Frontal cortex (tissue), 4 donors: ENCODE measurements around the gene OR2AE1. TPM values are rescaled to one million over a fixed set of nuclear protein-coding genes. Genes with fewer than 3 reads are reported as not detected.

Experiments used
- DNase-seq, 2 donors: peaks; one replicate each; pipeline ENCODE4 v3.0.0; 2012; ENCODE audit warnings: low spot score in 2 of 2
- FAIRE-seq: peaks from 2 replicates; lab custom pipeline; 2012; peaks lifted over from hg19 to GRCh38; lab: Jason Lieb, UNC
- total RNA-seq: library from RNA; depleted of rRNA; stranded (reverse); fragments of >200 nt; gene quantifications from one replicate; pipeline ENCODE4 v1.2.3, GENCODE V29; 2014
- donor health status: control.
- donor health status: control.
- donor health status: control.

OR2AE1 gene
- total RNA-seq, 1 donor from 2014 or later: not detected

DNA sequence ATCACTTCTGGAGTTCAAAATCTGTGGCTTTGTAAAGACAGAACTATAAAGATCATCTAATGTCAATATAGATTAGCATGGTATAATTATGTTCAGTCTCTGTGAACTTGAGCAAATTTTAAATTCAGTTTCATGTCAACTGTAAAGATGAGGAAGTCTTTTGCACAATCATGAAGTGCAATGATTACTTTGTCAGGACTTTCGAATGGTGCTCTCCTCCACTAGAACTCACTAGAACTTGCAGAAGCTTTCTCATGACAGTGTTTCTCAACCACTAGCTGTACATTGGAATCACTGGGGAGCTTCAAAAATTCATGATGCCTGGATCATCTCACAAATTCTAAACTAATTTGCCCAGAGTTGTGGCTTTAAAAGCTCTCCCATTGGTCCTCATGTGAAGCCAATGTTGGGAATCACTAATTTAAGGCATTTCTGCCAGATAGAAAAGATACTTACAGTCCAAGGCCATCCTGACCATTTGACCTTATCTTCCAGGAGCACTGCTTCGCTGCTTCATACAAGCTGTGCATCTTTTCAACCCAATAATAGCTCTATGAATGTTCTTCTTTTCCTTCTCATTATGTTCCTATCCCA, 12.9 kb downstream of the OR2AE1 start:
- FAIRE-seq (no peak), DNase-seq (no peak)

DNA sequence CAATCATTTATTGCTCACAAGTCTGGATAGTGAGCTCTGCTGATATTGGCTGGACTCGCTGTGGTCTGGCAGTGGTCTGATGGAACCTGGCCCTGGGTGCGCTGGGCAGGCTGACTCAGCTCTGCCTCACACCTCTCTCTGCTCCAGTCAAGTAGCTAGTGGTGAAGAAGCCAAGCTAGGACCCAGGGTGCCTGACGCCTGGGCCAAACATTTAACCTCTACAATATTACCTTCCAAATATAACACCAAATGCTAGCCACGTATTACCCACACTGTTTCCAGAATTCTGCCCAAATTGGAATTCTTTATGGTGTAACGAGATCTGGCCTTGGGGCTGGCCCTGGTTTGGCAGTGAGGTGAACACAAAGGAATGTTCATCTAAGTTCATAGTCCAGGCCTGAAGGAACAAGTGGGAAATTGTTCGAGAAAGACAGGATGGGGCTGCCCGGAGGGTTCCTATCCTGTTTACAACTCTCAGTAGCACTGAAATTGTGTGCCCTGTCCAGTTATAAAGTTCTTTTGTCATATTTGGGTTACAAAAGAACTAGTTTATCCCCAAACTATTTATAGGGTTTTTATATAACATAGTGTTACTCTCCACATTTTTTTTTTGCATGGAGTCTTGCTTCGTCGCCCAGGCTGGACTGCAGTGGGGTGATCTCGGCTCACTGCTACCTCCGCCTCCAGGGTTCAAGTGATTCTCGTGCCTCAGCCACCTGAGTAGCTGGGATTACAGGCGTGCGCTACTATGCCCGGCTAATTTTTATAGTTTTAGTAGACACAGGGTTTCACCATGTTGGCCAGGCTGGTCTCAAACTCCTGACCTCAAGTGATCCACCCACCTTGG, 16.3 kb downstream of the OR2AE1 start:
- FAIRE-seq (no peak), DNase-seq (no peak)

GRCh38 chr7:99855236-99855635, 21.6 kb downstream of the OR2AE1 start:
- DNase-seq (no peak), FAIRE-seq (no peak)

- DNase-seq: no peak
- no peak for FAIRE-seq
Observed at GRCh38 chr7:99848420-99849216, 28.2 kb downstream of the OR2AE1 start.

GRCh38 chr7:99844328-99844727, 32.5 kb downstream of the OR2AE1 start:
- FAIRE-seq: no peak
- DNase-seq: no peak

DNA sequence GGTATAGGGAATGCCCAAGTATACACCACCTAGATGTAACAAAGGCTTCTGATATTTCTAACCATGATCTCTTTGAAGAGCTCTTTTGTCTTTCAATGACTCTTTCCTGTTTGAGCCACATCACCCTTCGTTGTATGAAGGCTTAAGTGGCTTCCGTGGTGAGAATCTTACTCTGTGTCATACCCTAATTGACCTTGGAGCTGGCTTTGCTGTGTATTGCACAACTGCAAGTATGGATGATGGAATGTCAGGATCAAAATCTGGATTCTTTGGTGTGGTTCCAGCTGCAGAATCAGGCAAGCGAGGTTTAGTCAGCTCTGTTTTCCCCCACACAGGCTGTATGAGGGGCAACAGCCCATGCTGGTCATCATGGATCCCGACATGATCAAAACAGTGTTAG, 33.0 kb downstream of the OR2AE1 start:
- FAIRE-seq (no peak), DNase-seq (no peak)

DNA sequence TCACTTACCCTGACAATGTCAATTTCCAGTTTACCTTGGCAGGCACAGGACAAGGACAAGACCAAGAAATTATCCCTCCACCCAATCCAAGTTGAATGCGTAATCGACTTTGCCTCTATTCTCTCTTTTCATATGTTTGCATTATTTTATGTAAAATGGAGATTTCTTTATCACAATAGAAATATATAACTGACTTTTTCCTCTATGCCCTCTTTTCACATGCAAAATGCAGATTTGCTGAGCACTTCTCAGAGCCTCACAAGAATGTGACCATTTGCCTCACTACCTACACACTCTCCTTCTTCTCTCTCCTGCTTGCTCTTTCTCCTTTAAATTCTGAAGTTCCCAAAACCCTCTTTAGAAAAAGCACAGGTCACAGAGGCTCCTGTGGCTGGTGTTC, 33.9 kb downstream of the OR2AE1 start:
- FAIRE-seq (no peak), DNase-seq (no peak)

- no peak for FAIRE-seq
- DNase-seq: no peak
Observed at GRCh38 chr7:99840136-99840869, 36.5 kb downstream of the OR2AE1 start.

DNA sequence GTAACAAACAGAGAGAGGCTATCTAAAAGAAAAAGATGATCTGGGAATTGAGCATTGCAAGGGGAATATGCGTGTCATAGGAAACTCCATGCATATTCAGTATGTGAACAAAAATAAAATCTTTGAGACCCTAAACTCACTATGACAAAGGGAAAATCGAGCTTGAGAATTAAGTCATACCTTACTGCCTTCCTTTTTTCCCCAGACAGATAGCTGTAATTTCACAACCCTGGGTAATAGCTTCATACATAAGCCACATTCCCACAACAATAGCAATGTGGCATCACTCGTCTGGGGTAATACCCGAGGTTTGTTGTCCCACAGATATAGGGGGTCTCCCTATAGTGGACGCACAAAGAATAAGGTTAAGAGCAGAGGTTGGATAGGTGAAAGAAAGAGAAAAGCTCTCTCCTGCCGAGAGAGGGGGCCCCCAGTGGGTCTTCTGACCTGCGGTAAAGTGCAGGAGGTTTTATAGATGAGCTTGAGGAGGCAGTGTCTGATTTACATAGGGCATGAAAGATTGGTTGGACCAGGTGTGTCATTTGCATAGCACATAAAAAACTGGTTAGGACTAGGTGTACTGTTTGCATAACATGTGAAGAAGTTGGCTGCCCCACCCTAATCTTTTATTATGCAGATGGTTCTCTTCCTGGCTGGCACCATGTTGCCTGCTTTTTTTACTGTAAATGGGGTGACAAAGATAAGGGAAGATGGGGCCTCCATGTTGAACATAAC, 37.4 kb downstream of the OR2AE1 start:
- FAIRE-seq: no peak
- DNase-seq: no peak

DNA sequence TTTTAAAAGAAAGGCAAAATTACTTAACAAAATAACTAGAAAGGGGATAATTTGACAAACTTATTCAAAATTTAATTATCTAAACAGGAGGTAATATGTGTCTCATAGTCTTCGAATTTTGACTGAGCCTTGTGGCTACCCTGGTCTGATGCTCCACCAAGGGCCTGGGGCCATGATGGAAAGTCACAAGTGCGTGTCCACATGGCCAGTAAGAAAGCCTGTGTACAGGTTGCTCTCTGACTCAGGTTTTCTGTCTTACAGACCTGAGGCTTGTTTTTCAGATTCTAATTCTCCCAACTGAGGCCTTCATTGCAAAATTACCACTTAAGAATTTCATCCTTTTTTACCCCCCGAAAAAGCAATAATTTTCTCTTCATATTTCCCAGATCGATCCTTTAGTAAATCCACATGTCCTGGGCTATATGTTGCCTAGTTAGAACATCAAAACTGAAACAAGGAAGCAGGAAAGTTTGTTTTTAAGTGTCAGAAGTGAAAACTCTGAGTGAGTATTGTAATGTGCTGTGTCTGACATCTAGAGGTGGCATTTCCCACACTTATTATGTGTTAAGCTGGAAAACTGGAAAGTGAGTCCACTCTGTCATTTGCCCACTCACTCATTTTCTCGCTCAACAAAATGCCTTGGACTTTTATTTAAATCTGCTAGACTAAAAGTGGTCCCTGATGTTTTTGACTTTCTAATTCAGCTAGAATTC, 39.0 kb downstream of the OR2AE1 start:
- no peak for FAIRE-seq
- DNase-seq: no peak

DNA sequence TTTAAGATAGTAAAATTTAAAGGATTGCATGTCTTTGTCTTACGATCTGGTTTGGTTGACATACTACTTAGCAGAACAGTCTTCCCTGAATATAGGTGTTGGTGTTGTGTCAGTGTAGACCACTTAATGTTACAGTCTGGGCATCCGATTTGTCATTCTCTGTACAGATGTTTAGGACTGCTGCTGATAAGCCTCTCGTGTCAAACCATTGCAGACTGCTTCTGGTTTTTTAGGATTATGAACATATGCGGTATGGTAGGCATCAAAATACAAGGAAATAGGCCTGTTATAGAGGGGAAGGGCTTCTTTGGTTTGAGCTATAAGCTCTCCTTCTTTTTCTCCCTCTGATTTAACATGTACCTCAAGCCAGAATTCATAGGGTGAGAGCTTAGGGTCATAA, 41.6 kb downstream of the OR2AE1 start:
- no peak for DNase-seq
- FAIRE-seq: no peak

DNA sequence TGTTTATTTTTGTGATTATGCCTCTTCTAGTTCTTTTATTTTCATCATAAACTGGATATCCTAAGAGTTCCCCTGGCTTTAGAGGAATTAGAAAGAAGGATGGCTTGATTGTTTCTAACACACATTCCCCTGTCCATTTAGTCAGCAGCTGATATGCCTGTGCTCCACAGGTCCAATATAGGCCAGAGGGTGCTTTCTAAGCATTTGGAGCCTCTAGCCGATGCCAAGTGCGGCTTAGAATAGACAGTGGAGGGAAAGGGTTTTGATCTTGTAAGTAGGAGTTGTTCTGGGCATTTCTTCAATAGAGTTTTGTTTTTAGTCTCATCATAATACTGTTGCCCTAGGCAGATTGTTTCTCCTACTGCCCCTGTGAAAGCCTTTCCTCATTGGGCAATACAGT, 42.5 kb downstream of the OR2AE1 start:
- FAIRE-seq (no peak), DNase-seq (no peak)

- FAIRE-seq: no peak
- no peak for DNase-seq
Observed at GRCh38 chr7:99833289-99833877, 43.5 kb downstream of the OR2AE1 start.

DNA sequence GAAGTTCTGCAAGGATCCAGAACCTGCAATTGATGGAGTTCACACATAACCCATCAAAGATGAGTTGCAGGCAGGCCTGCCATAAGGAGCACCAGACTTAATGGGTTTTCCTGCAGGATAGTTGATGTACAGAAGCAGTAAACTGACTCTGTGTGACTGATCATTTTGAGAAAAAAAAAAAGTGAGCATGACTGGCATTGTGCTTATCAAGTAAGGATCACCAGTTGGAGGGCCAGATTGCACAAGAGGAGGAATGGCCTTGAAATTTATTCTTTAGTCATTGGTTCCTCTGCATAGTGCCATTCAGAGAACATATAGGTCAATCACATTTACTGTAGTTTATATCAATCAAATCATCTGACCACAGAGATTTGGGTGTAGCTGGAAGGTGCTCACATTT, 45.2 kb downstream of the OR2AE1 start:
- FAIRE-seq (no peak), DNase-seq (no peak)

GRCh38 chr7:99829524-99830160, 47.2 kb downstream of the OR2AE1 start:
- DNase-seq (no peak), FAIRE-seq (no peak)

GRCh38 chr7:99828811-99829210, 48.0 kb downstream of the OR2AE1 start:
- DNase-seq: no peak
- FAIRE-seq: no peak

- FAIRE-seq (no peak), DNase-seq (no peak)
Observed at GRCh38 chr7:99827040-99827778, 49.6 kb downstream of the OR2AE1 start.
